K562 (cell line): Measurements from ENCODE around the gene GIPR. TPM values are rescaled to one million over a fixed set of nuclear protein-coding genes. Genes with fewer than 3 reads are reported as not detected.

Experiments
- CBX8 ChIP-seq: fragments of 200-600 bp; sonication (generic); IDR thresholded peaks from 2 replicates; pipeline ENCODE4 v1.6.1; 2012; ENCODE audit warnings: borderline replicate concordance, mixed run types, low read depth, mild to moderate bottlenecking, moderate library complexity, mixed read lengths, low read length, control low read depth, inconsistent platforms; ENCODE audit not compliant: poor library complexity, severe bottlenecking; ENCODE audit errors: extremely low read depth
- CEBPG ChIP-seq, 3 experiments: fragments of 200-800 bp in 1 of 3; sonication (Bioruptor generic) in 1 of 3; sonication (generic) in 1 of 3; formaldehyde crosslinking in 1 of 3; IDR thresholded peaks in 2 of 3; conservative IDR thresholded peaks in 1 of 3; 2 replicates each; pipeline versions ENCODE4 v1.6.1 to v1.8.0; 2016 to 2022; ENCODE audit warnings: missing compliant biosample characterization in 2 of 3, missing genetic modification characterization in 2 of 3, mild to moderate bottlenecking in 1 of 3, missing genetic modification reagents in 1 of 3
- EHMT2 ChIP-seq: fragments of 450-650 bp; IDR thresholded peaks from 2 replicates; pipeline ENCODE4 v1.6.1; 2018; ENCODE audit warnings: antibody characterized with exemption
- FOXK1 ChIP-seq: sonication (generic); formaldehyde crosslinking; IDR thresholded peaks from 2 replicates; pipeline ENCODE4 v1.8.0; 2022; ENCODE audit warnings: missing genetic modification reagents, mild to moderate bottlenecking, borderline replicate concordance
- GATAD2A ChIP-seq: fragments of 450-650 bp; IDR thresholded peaks from 2 replicates; pipeline ENCODE4 v1.6.1; 2017
- KLF10 ChIP-seq: fragments of 250-450 bp; sonication (Bioruptor Pico); IDR thresholded peaks from 2 replicates; pipeline ENCODE4 v1.6.1; 2021; ENCODE audit warnings: matching md5 sums
- KLF6 ChIP-seq: fragments of 250-450 bp; sonication (Bioruptor Pico); IDR thresholded peaks from 2 replicates; pipeline ENCODE4 v1.4.0; 2020; ENCODE audit warnings: mild to moderate bottlenecking, moderate library complexity, borderline replicate concordance
- MBD2 ChIP-seq: sonication (generic); IDR thresholded peaks from 2 replicates; pipeline ENCODE4 v1.6.1; 2016; ENCODE audit warnings: low read depth, borderline replicate concordance
- PTBP1 ChIP-seq: fragments of 200-400 bp; formaldehyde crosslinking; IDR thresholded peaks from 2 replicates; pipeline ENCODE4 v1.6.1; 2017; ENCODE audit warnings: low read depth, low read length
- SMAD4 ChIP-seq: fragments of 250-450 bp; sonication (Bioruptor Pico); conservative IDR thresholded peaks from 2 replicates; pipeline ENCODE4 v1.8.0; 2021; ENCODE audit warnings: inconsistent platforms, mild to moderate bottlenecking, moderate library complexity
- SMC3 ChIP-seq: conservative IDR thresholded peaks from 2 replicates; pipeline ENCODE4 v1.6.1; 2011; ENCODE audit warnings: low read depth, low read length, improper control_type of control experiment; ENCODE audit not compliant: insufficient read depth
- TEAD1 ChIP-seq, 2 experiments: fragments of 450-650 bp in 1 of 2; sonication (generic) in 1 of 2; formaldehyde crosslinking; IDR thresholded peaks; 2 replicates each; pipeline versions ENCODE4 v1.4.0 to v1.8.0; 2020 to 2022; ENCODE audit warnings: mild to moderate bottlenecking in 2 of 2, missing genetic modification reagents in 1 of 2
- ZFP36 ChIP-seq: fragments of 150-350 bp; IDR thresholded peaks from 2 replicates; pipeline ENCODE4 v1.6.1; 2018; ENCODE audit warnings: low read length, low read depth; ENCODE audit not compliant: partially characterized antibody
- polyA plus RNA-seq, 8 experiments: library from polyadenylated mRNA; depleted of rRNA in 4 of 8; stranded (reverse) in 5 of 8; unstranded in 3 of 8; fragments of >200 nt; fragmentation: Nextera tagmentation in 2 of 8; fragmentation: Illumina TruSeq in 1 of 8; extraction: Ambion mirVana in 2 of 8; extraction: Trizol in 1 of 8; gene quantifications; 2 replicates each; pipeline versions ENCODE4 v1.2.1 to v1.2.3, GENCODE V29; 2011 to 2014; ENCODE audit warnings: inconsistent platforms in 1 of 8, missing spikeins in 1 of 8
- total RNA-seq, 7 experiments: library from RNA; depleted of rRNA in 6 of 7; stranded (reverse); fragments of >200 nt in 6 of 7; fragmentation: Illumina TruSeq in 2 of 7; extraction: Trizol in 2 of 7; gene quantifications; 2 replicates each; pipeline versions ENCODE4 v1.2.1 to v1.2.3, GENCODE V29; 2011 to 2021; ENCODE audit warnings: low replicate concordance in 1 of 7
- TF ChIP-seq, protein P1 (sequence below): fragments of 450-650 bp; IDR thresholded peaks from 2 replicates; pipeline ENCODE4 v1.6.1; 2016; ENCODE audit warnings: mild to moderate bottlenecking
- TF ChIP-seq, protein P2 (sequence below): fragments of 250-450 bp; sonication (Bioruptor Pico); IDR thresholded peaks from 2 replicates; pipeline ENCODE4 v1.8.0; 2022; ENCODE audit warnings: moderate library complexity, mild to moderate bottlenecking, inconsistent platforms
- TF ChIP-seq, protein P3 (sequence below): sonication (generic); formaldehyde crosslinking; IDR thresholded peaks from 2 replicates; pipeline ENCODE4 v1.8.1; 2023; ENCODE audit warnings: mild to moderate bottlenecking, missing genetic modification reagents, moderate library complexity

Gene GIPR
- total and polyA plus RNA-seq, 9 of the 15 experiments (the other 6 are each of a cell fraction or from before 2014, with no cell fraction given): 2.2 to 26.8 (median 12.7) TPM

DNA sequence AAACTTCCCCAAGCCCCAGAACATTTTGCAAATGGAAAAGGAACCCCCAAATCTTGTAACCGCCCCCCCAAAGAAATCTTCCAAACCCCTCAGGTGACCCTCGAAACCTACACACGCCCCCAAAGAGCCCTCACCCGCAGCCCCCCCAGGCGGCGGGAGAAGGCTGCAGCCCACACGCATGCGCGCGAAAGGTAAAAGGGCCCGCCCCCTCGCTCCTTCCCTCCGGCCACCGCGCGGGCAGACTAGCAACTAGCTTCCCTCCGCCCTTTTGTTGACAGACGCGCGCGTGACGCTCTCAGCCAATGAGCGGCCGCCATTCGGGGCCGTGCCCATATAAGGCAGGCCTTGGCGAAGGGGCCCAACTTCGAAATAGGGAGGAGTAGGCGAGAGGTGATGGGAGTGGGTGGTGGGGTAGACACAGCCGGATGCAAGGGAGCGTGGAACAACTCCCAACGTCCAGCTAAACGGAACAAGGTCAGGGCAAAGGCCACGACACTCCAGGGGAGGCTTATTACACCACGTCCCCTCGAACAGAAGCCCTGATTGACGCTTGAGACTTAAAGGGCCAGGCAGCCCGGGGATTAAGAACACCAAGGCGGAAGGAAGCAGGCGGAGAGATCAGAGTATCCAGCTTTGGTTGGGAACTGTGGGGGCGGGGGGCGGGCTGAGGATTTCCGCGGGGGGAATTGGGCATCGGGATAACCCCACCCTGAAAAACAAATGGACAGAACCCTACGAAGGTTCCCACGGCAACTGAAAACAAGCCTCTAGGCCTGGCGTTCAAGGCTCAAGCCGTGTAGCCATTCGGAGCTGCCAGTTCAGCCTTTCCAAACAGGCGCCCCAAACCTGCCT, 49.3 kb downstream of the GIPR start (continued):
- TF ChIP-seq, protein P1, sequence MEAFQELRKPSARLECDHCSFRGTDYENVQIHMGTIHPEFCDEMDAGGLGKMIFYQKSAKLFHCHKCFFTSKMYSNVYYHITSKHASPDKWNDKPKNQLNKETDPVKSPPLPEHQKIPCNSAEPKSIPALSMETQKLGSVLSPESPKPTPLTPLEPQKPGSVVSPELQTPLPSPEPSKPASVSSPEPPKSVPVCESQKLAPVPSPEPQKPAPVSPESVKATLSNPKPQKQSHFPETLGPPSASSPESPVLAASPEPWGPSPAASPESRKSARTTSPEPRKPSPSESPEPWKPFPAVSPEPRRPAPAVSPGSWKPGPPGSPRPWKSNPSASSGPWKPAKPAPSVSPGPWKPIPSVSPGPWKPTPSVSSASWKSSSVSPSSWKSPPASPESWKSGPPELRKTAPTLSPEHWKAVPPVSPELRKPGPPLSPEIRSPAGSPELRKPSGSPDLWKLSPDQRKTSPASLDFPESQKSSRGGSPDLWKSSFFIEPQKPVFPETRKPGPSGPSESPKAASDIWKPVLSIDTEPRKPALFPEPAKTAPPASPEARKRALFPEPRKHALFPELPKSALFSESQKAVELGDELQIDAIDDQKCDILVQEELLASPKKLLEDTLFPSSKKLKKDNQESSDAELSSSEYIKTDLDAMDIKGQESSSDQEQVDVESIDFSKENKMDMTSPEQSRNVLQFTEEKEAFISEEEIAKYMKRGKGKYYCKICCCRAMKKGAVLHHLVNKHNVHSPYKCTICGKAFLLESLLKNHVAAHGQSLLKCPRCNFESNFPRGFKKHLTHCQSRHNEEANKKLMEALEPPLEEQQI: no peak
- TF ChIP-seq SMC3 (no peak), GATAD2A (peak; percentile 88), FOXK1 (CRISPR knock-in tag) (no peak), EHMT2 (0 out of 2 replicates have a peak, but pooled peaks have one; percentile 11), KLF6 (no peak; the same call in 1 of the 2 replicates), SMAD4 (CRISPR knock-in tag) (peak; percentile 65), MBD2 (peak; percentile 84), KLF10 (CRISPR knock-in tag) (no peak), CEBPG (CRISPR knock-in tag; IDR thresholded peaks at IDR 0.05) (no peak), CEBPG (tag; conservative IDR thresholded peaks at IDR 0.05 in 1 of 2, IDR thresholded peaks at IDR 0.05 in 1 of 2) (0 out of 4 replicates have a peak, but pooled peaks of 1 of the 2 experiments have one; percentile 10), ZFP36 (peak; percentile 98), TEAD1 (CRISPR knock-in tag; IDR thresholded peaks at IDR 0.05) (no peak; a peak in 2 of 4 replicates), CBX8 (no peak), PTBP1 (no peak)
- TF ChIP-seq, protein P2, sequence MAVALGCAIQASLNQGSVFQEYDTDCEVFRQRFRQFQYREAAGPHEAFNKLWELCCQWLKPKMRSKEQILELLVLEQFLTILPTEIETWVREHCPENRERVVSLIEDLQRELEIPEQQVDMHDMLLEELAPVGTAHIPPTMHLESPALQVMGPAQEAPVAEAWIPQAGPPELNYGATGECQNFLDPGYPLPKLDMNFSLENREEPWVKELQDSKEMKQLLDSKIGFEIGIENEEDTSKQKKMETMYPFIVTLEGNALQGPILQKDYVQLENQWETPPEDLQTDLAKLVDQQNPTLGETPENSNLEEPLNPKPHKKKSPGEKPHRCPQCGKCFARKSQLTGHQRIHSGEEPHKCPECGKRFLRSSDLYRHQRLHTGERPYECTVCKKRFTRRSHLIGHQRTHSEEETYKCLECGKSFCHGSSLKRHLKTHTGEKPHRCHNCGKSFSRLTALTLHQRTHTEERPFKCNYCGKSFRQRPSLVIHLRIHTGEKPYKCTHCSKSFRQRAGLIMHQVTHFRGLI (CRISPR knock-in tag): no peak
- TF ChIP-seq, protein P3, sequence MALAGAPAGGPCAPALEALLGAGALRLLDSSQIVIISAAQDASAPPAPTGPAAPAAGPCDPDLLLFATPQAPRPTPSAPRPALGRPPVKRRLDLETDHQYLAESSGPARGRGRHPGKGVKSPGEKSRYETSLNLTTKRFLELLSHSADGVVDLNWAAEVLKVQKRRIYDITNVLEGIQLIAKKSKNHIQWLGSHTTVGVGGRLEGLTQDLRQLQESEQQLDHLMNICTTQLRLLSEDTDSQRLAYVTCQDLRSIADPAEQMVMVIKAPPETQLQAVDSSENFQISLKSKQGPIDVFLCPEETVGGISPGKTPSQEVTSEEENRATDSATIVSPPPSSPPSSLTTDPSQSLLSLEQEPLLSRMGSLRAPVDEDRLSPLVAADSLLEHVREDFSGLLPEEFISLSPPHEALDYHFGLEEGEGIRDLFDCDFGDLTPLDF (CRISPR knock-in tag): no peak; the same call in 1 of the 2 replicates
